SK-N-SH (cell line): ENCODE data around the gene SAMM50. TPM values are rescaled to one million over a fixed set of nuclear protein-coding genes. Genes with fewer than 3 reads are reported as not detected.

Experiments
- CTCF ChIA-PET: fragments of 300-600, 350-600 bp; formaldehyde crosslinking; extraction: SDS; loops from one replicate; lab custom pipeline; 2021; lab: Yijun Ruan, JAX
- POLR2A ChIA-PET: fragments of 350-600 bp; sonication (Branson Sonifier 250); formaldehyde crosslinking; extraction: SDS; loops from one replicate; lab custom pipeline; 2020; ENCODE audit warnings: antibody characterized with exemption, inconsistent platforms; lab: Yijun Ruan, JAX
- DNase-seq: peaks from one replicate; pipeline ENCODE4 v3.0.0; 2012
- H2AFZ ChIP-seq: fragments of 200-600 bp; sonication (generic); 2 replicates; pipeline ENCODE4 v1.8.1; 2016; ENCODE audit warnings: antibody characterized with exemption, mild to moderate bottlenecking, low read depth
- H3F3A ChIP-seq: fragments of 200-600 bp; sonication (generic); replicated peaks from 2 replicates; pipeline ENCODE3; 2016; ENCODE audit warnings: antibody characterized with exemption, mild to moderate bottlenecking; ENCODE audit not compliant: insufficient read depth
- H3K27ac ChIP-seq, 2 experiments: fragments of 200-500 bp in 1 of 2; fragments of 200-600 bp in 1 of 2; sonication (Bioruptor generic) in 1 of 2; sonication (generic), shearing (Covaris generic) in 1 of 2; 2 replicates each; pipeline versions ENCODE4 v1.5.1 to v1.6.1; 2014 to 2016; ENCODE audit warnings: low read depth in 2 of 2, inconsistent platforms in 1 of 2, low read length in 1 of 2, mild to moderate bottlenecking in 1 of 2, mixed read lengths in 1 of 2
- H3K27me3 ChIP-seq: fragments of 200-600 bp; sonication (generic), shearing (Covaris generic); 2 replicates; pipeline ENCODE4 v1.6.1; 2016; ENCODE audit warnings: mixed run types; ENCODE audit not compliant: insufficient read depth
- H3K36me3 ChIP-seq, 2 experiments: fragments of 200-500 bp in 1 of 2; fragments of 200-600 bp in 1 of 2; sonication (Bioruptor generic) in 1 of 2; sonication (generic) in 1 of 2; replicated peaks in 1 of 2; 2 replicates each; pipeline versions ENCODE3 to v1.5.1; 2014 to 2016; ENCODE audit warnings: low read length in 1 of 2, mild to moderate bottlenecking in 1 of 2; ENCODE audit not compliant: insufficient read depth in 2 of 2, control insufficient read depth in 1 of 2
- H3K4me1 ChIP-seq, 2 experiments: fragments of 200-500 bp in 1 of 2; fragments of 200-600 bp in 1 of 2; sonication (Bioruptor generic) in 1 of 2; sonication (generic), shearing (Covaris generic) in 1 of 2; 2 replicates each; pipeline versions ENCODE4 v1.5.1 to v1.6.1; 2014 to 2016; ENCODE audit warnings: low read depth in 1 of 2, low read length in 1 of 2, mixed run types in 1 of 2; ENCODE audit not compliant: insufficient read depth in 2 of 2, control insufficient read depth in 1 of 2
- H3K4me2 ChIP-seq: fragments of 200-600 bp; sonication (generic), shearing (Covaris generic); 2 replicates; pipeline ENCODE4 v1.6.1; 2017; ENCODE audit warnings: mixed run types
- H3K4me3 ChIP-seq, 2 experiments: fragments of 200-500 bp in 1 of 2; fragments of 200-600 bp in 1 of 2; sonication (Bioruptor generic) in 1 of 2; sonication (generic), shearing (Covaris generic) in 1 of 2; 2 replicates each; pipeline versions ENCODE4 v1.5.1 to v1.8.1; 2014 to 2016; ENCODE audit warnings: low read depth in 2 of 2, inconsistent platforms in 1 of 2, low read length in 1 of 2, mild to moderate bottlenecking in 1 of 2, mixed read lengths in 1 of 2, moderate library complexity in 1 of 2
- H3K79me2 ChIP-seq: fragments of 200-600 bp; sonication (generic); 2 replicates; pipeline ENCODE4 v1.8.1; 2017; ENCODE audit warnings: mild to moderate bottlenecking; ENCODE audit not compliant: insufficient read depth
- H3K9ac ChIP-seq: fragments of 200-600 bp; sonication (generic); 2 replicates; pipeline ENCODE4 v1.6.1; 2017; ENCODE audit warnings: mixed run types
- H3K9me2 ChIP-seq: fragments of 200-600 bp; sonication (generic); 2 replicates; pipeline ENCODE4 v1.6.1; 2017; ENCODE audit warnings: mixed run types
- H3K9me3 ChIP-seq: fragments of 200-600 bp; sonication (generic); 2 replicates; pipeline ENCODE4 v1.6.1; 2017; ENCODE audit warnings: mixed run types, mild to moderate bottlenecking, moderate library complexity
- H4K20me1 ChIP-seq: fragments of 200-600 bp; sonication (generic); 2 replicates; pipeline ENCODE4 v1.6.1; 2017; ENCODE audit warnings: mild to moderate bottlenecking, mixed run types; ENCODE audit not compliant: insufficient read depth
- CHD2 ChIP-seq: fragments of 150-350 bp; IDR thresholded peaks from 2 replicates; pipeline ENCODE4 v1.6.1; 2018; ENCODE audit warnings: low read length; ENCODE audit not compliant: partially characterized antibody
- CTCF ChIP-seq: fragments of 200-600 bp; sonication (generic); IDR thresholded peaks from 2 replicates; pipeline ENCODE4 v1.6.1; 2017; ENCODE audit warnings: antibody characterized with exemption, mild to moderate bottlenecking, moderate library complexity
- FOXM1 ChIP-seq: IDR thresholded peaks from 2 replicates; pipeline ENCODE4 v1.4.0; 2012; ENCODE audit warnings: low read depth, mild to moderate bottlenecking
- GATA2 ChIP-seq: sonication (generic); formaldehyde crosslinking; IDR thresholded peaks from 2 replicates; pipeline ENCODE4 v1.5.0; 2020; ENCODE audit warnings: mild to moderate bottlenecking, missing genetic modification reagents
- IRF3 ChIP-seq: fragments of 150-350 bp; IDR thresholded peaks from 2 replicates; pipeline ENCODE4 v1.6.1; 2016; ENCODE audit warnings: mild to moderate bottlenecking, low read depth, low read length
- MEF2A ChIP-seq: IDR thresholded peaks from 2 replicates; pipeline ENCODE4 v1.4.0; 2012; ENCODE audit warnings: low read depth, borderline replicate concordance
- MXI1 ChIP-seq: IDR thresholded peaks from 2 replicates; pipeline ENCODE4 v1.6.1; 2012; ENCODE audit warnings: mild to moderate bottlenecking, low read depth, low read length, improper control_type of control experiment
- NFIC ChIP-seq: IDR thresholded peaks from 2 replicates; pipeline ENCODE4 v1.4.0; 2012; ENCODE audit warnings: borderline replicate concordance
- RCOR1 ChIP-seq: fragments of 150-350 bp; IDR thresholded peaks from 2 replicates; pipeline ENCODE4 v1.6.1; 2017; ENCODE audit warnings: antibody characterized with exemption, low read length
- REST ChIP-seq: IDR thresholded peaks from 2 replicates; pipeline ENCODE4 v1.6.1; 2012; ENCODE audit warnings: mild to moderate bottlenecking, low read depth, low read length, moderate library complexity
- RXRA ChIP-seq: IDR thresholded peaks from 2 replicates; pipeline ENCODE4 v1.4.0; 2012; ENCODE audit warnings: low read depth, mild to moderate bottlenecking, borderline replicate concordance
- SIN3A ChIP-seq: IDR thresholded peaks from 2 replicates; pipeline ENCODE4 v1.6.1; 2012; ENCODE audit warnings: low read depth, mild to moderate bottlenecking, low read length, moderate library complexity, borderline replicate concordance
- TAF1 ChIP-seq: IDR thresholded peaks from 2 replicates; pipeline ENCODE4 v1.6.1; 2012; ENCODE audit warnings: low read depth, mild to moderate bottlenecking, low read length, moderate library complexity, borderline replicate concordance
- TCF12 ChIP-seq: IDR thresholded peaks from 2 replicates; pipeline ENCODE4 v1.4.0; 2012
- USF1 ChIP-seq: IDR thresholded peaks from 2 replicates; pipeline ENCODE4 v1.4.0; 2012; ENCODE audit warnings: low read depth, borderline replicate concordance
- USF2 ChIP-seq: fragments of 150-350 bp; IDR thresholded peaks from 2 replicates; pipeline ENCODE4 v1.6.1; 2017; ENCODE audit warnings: antibody characterized with exemption, low read length, low read depth, borderline replicate concordance
- ZBTB33 ChIP-seq: IDR thresholded peaks from 2 replicates; pipeline ENCODE4 v1.4.0; 2012; ENCODE audit warnings: low read depth, borderline replicate concordance
- WGBS: methylation state at CpG from one replicate; pipeline ENCODE4 v1.1.6; 2017; ENCODE audit warnings: low lambda C conversion rate; 5-methylcytosine and 5-hydroxymethylcytosine counted together
- polyA plus RNA-seq, 3 experiments: library from polyadenylated mRNA; depleted of rRNA; stranded (reverse); fragments of >200 nt; gene quantifications; 2 replicates each; pipeline ENCODE4 v1.2.3, GENCODE V29; 2012

SAMM50 gene
- polyA plus RNA-seq, 1 of the 3 experiments (the other 2 are of a cell fraction) = 49.6 TPM

- POLR2A ChIA-PET = no interaction called here
- Histone ChIP-seq H3F3A (no peaks in the 10 kb centered on the region), H3K27ac (no peak overlapping the region), H3K4me3 (no peak overlapping the region), H3K9me2 (no peaks in the 10 kb centered on the region), H2AFZ (no peak overlapping the region), H3K27me3 (no peaks in the 10 kb centered on the region), H3K36me3 (no peaks in the 10 kb centered on the region), H3K4me1 (peaks cover 16 to 19% of the 10 kb centered on the region in 2 experiments; a peak in 3 of 4 replicates), H3K79me2 (no peaks in the 10 kb centered on the region), H3K9ac (no peak overlapping the region), H4K20me1 (no peaks in the 10 kb centered on the region), H3K4me2 (peak overlapping the region; percentile 88; the same call in 1 of the 2 replicates), H3K9me3 (no peaks in the 10 kb centered on the region)
- CTCF ChIA-PET = interaction anchor here (0.9 to 2.8 kb wide), 3 partner anchors 8 to 24 kb away, joined by 6 to 19 read pairs (median 9); no protein-coding TSS in a partner anchor
- DNase-seq = no peak
- no CpG with 5 or more reads among the region's 3 CpGs for WGBS
- TF ChIP-seq GATA2 (CRISPR knock-in tag) (no peak), TAF1 (no peak), REST (no peak), IRF3 (no peak), CHD2 (no peak), NFIC (no peak), CTCF (peak; percentile 34; the same call in 1 of the 2 replicates), RCOR1 (no peak)
Measured at GRCh38 chr22:43922123-43922522, 33.1 kb upstream of the SAMM50 start.

- peak overlapping the region; percentile 39 to 55 for H3K4me3 ChIP-seq
- H2AFZ ChIP-seq = peak overlapping the region; percentile 99
- H3K4me1 ChIP-seq = peaks cover 16 to 19% of the 10 kb centered on the region in 2 experiments; a peak in 3 of 4 replicates
- no peaks in the 10 kb centered on the region for H3K79me2 ChIP-seq
- peak overlapping the region; percentile 29 to 50; a peak in 3 of 4 replicates for H3K27ac ChIP-seq
- H3K9me2 ChIP-seq = no peaks in the 10 kb centered on the region
- no peak for DNase-seq
- H3F3A ChIP-seq = no peaks in the 10 kb centered on the region
- CTCF ChIA-PET = interaction anchor here (2.0 to 2.8 kb wide), 2 partner anchors 9 to 22 kb away, joined by 9 to 19 read pairs; no protein-coding TSS in a partner anchor
- 6% methylated on average over 13 of the region's 13 CpGs for WGBS
- no peaks in the 10 kb centered on the region for H3K36me3 ChIP-seq
- no peaks in the 10 kb centered on the region for H3K9me3 ChIP-seq
- POLR2A ChIA-PET = no interaction called here
- no peak overlapping the region; the same call in 1 of the 2 replicates for H3K9ac ChIP-seq
- H3K4me2 ChIP-seq = peak overlapping the region; percentile 88
- no peaks in the 10 kb centered on the region for H3K27me3 ChIP-seq
- H4K20me1 ChIP-seq = no peaks in the 10 kb centered on the region
- TF ChIP-seq SIN3A (no peak), FOXM1 (no peak), MXI1 (no peak), USF1 (no peak), TCF12 (no peak), USF2 (no peak), ZBTB33 (no peak), MEF2A (no peak), RXRA (no peak)
Measured at GRCh38 chr22:43923191-43923590, 32.1 kb upstream of the SAMM50 start.
